Progenitor cell of endocrine pancreas (in vitro differentiated cells): ENCODE measurements around the gene AMZ1. TPM values are rescaled to one million over a fixed set of nuclear protein-coding genes. Genes with fewer than 3 reads are reported as not detected.

ENCODE experiments used
- DNase-seq: peaks from one replicate; pipeline ENCODE4 v3.0.0; 2021; ENCODE audit warnings: low spot score; ENCODE audit not compliant: unreplicated experiment
- H3K27ac Mint-ChIP-seq: 2 replicates; pipeline ENCODE4 v1.8.0; 2021; ENCODE audit warnings: mild to moderate bottlenecking, moderate library complexity, mixed read lengths
- H3K27me3 Mint-ChIP-seq: 2 replicates; pipeline ENCODE4 v1.8.0; 2021; ENCODE audit warnings: mixed read lengths
- H3K36me3 Mint-ChIP-seq: 2 replicates; pipeline ENCODE4 v1.8.0; 2022; ENCODE audit warnings: mixed read lengths; ENCODE audit not compliant: insufficient read depth
- H3K4me1 Mint-ChIP-seq: 2 replicates; pipeline ENCODE4 v1.8.0; 2021; ENCODE audit warnings: low read depth, mixed read lengths
- H3K4me3 Mint-ChIP-seq: 2 replicates; pipeline ENCODE4 v1.8.0; 2021; ENCODE audit warnings: low read depth, mild to moderate bottlenecking, moderate library complexity, mixed read lengths
- H3K9me3 Mint-ChIP-seq: 2 replicates; pipeline ENCODE4 v1.8.0; 2021; ENCODE audit warnings: low read depth, mixed read lengths
- total RNA-seq: library from RNA; stranded (reverse); gene quantifications from 2 replicates; pipeline ENCODE4 v1.2.1, GENCODE V29; 2021
- TF ChIP-seq, protein P1 (sequence below): fragments of 200-600 bp; sonication (generic); IDR thresholded peaks from one replicate; pipeline ENCODE4 v1.5.0; 2021; ENCODE audit warnings: antibody characterized with exemption, mild to moderate bottlenecking; ENCODE audit not compliant: unreplicated experiment

The AMZ1 gene
- total RNA-seq, 1 donor from 2014 or later = 0.19 TPM

DNA sequence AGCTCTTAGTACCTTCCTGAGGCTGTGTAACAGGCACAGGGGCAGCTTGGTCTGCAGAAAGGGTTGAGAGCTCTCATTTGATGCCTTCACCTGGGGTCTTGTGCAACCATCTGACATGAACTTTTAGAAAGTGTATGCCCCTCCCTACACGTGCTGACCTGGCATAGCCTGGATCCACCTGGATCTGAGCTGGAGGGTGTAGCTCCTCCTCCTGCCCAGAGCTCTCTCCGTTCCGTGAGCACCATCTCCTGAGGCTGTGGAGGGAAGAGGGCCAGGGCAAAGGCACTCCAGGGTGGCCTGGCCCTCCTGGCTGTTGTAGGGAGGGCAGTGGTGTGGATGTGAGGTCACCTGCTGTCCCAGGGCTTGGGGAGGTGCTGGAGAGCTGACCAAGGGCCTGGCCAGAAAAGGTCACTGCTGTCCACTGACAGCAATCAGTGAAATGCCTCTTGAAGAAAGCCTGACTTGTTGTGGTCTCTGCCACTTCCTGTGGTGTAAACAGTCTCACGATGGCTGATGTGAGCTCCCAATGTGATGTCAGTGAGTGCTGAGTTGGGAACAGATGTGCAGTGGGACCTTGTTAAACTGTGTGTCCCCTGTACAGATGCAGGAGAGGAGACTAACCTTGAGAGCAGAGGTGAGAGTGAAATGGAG lies 23.0 kb downstream of the AMZ1 start:
- TF ChIP-seq, protein P1, sequence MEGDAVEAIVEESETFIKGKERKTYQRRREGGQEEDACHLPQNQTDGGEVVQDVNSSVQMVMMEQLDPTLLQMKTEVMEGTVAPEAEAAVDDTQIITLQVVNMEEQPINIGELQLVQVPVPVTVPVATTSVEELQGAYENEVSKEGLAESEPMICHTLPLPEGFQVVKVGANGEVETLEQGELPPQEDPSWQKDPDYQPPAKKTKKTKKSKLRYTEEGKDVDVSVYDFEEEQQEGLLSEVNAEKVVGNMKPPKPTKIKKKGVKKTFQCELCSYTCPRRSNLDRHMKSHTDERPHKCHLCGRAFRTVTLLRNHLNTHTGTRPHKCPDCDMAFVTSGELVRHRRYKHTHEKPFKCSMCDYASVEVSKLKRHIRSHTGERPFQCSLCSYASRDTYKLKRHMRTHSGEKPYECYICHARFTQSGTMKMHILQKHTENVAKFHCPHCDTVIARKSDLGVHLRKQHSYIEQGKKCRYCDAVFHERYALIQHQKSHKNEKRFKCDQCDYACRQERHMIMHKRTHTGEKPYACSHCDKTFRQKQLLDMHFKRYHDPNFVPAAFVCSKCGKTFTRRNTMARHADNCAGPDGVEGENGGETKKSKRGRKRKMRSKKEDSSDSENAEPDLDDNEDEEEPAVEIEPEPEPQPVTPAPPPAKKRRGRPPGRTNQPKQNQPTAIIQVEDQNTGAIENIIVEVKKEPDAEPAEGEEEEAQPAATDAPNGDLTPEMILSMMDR = no peak
- H3K9me3 Mint-ChIP-seq = no peaks in the 10 kb centered on the region
- no peaks in the 10 kb centered on the region for H3K27me3 Mint-ChIP-seq
- H3K4me1 Mint-ChIP-seq = peaks cover 11% of the 10 kb centered on the region
- H3K36me3 Mint-ChIP-seq = peaks cover 17% of the 10 kb centered on the region
- no peak overlapping the region for H3K4me3 Mint-ChIP-seq
- no peak for DNase-seq
- no peak overlapping the region for H3K27ac Mint-ChIP-seq

DNA sequence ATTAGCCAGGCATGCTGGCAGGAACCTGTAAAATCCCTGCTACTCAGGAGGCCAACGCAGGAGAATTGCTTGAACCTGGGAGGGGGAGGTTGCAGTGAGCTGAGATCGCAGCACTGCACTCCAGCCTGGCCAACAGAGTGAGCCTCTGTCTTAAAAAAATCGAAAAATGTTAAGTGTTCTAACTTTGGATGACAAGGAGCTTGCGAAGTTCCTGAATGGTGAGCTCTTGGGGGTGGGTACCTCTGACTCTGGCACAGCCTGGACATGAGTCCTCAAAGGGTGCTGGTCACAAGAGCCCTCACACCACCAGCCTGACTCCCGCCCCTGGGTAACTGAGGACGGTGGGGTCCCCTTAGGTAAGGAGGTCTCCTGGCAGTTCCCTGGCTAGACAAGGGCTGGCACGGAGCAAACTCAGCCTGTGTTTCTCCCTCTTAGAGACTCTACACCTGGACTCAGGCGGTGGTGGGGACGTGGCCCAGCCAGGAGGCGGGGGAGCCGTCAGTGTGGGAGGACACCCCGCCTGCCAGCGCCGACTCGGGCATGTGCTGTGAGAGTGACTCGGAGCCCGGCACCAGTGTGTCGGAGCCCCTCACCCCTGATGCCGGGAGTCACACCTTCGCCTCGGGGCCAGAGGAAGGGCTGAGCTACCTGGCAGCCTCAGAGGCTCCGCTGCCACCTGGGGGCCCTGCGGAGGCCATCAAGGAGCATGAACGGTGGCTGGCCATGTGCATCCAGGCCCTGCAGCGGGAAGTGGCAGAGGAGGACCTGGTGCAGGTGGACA lies 24.1 kb downstream of the AMZ1 start:
- H3K4me1 Mint-ChIP-seq = peaks cover 16% of the 10 kb centered on the region
- H3K36me3 Mint-ChIP-seq = peaks cover 19% of the 10 kb centered on the region

DNA sequence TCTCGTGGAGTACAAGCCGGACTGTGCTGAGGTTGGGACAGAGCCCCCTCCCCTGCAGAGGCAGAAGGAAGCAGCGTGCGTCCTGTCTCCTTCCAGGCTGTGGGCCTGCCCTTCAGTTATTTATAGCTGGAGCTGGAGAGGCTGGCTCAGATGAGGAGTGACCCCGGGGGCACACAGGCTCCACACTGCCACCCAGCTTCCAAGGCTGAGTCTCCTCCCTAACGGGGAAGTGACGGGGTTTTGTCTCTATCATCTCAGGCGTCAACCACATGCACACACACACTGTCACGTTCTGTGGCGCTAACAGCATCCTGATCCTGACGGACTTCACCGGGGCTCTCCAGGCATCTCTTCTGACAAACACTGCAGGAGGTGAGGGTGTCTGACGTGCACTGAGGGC lies 25.4 kb downstream of the AMZ1 start:
- Mint-ChIP-seq H3K4me1 (peaks cover 26% of the 10 kb centered on the region), H3K27ac (no peak overlapping the region), H3K27me3 (no peaks in the 10 kb centered on the region), H3K9me3 (no peaks in the 10 kb centered on the region), H3K4me3 (no peak overlapping the region), H3K36me3 (peaks cover 21% of the 10 kb centered on the region)
- DNase-seq = no peak
- TF ChIP-seq, protein P1 = no peak

More for the DNA sequence above, 24.1 kb downstream of the AMZ1 start:
- TF ChIP-seq, protein P1 = no peak
- Mint-ChIP-seq H3K9me3 (no peaks in the 10 kb centered on the region), H3K27ac (no peak overlapping the region), H3K27me3 (no peaks in the 10 kb centered on the region), H3K4me3 (no peak overlapping the region)
- DNase-seq = no peak

DNA sequence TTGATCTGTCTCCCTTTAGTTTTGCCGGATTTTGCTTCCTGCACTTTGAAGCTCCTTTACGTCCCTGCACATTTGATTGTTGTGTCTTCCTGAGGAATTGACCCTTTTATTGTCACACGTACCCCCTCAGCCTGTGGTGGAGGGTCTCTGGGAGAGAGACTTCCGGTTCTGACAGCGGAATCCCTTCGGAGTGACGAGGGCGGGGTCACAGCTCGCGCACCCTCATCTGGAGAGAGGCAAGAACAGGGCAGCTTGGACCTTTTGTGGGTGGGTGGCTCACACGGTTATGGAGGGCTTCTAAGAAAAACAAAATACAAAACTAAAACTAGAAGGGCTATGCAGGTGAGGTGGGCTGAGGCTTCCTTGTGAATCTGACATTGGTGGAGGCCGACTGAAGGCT lies 26.0 kb downstream of the AMZ1 start:
- Mint-ChIP-seq H3K36me3 (peaks cover 22% of the 10 kb centered on the region), H3K4me1 (peaks cover 30% of the 10 kb centered on the region), H3K4me3 (no peak overlapping the region), H3K9me3 (no peaks in the 10 kb centered on the region), H3K27me3 (no peaks in the 10 kb centered on the region), H3K27ac (no peak overlapping the region)
- TF ChIP-seq, protein P1 = no peak
- no peak for DNase-seq

DNA sequence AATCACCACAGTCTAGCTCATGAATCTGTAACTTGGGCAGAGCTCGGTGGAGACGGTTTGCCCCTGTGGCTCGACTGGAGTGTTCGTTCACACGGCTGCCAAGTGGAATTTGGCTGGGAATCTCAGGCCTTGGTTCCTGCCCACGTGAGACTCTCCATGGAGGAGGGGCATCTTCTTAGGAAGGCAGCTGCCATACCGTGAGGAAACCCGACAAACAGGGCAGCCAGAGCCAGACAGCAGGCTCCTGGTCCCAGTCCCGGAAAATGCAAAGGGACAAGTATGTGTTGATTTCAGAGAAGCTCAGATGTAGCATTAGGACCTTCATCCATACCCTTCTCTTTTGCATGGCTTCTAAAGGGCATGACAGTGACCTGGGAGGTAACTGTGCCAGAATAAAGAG lies 26.6 kb downstream of the AMZ1 start:
- no peaks in the 10 kb centered on the region for H3K9me3 Mint-ChIP-seq
- peaks cover 22% of the 10 kb centered on the region for H3K36me3 Mint-ChIP-seq
- H3K27ac Mint-ChIP-seq = no peak overlapping the region
- H3K27me3 Mint-ChIP-seq = no peaks in the 10 kb centered on the region
- H3K4me1 Mint-ChIP-seq = peaks cover 30% of the 10 kb centered on the region
- TF ChIP-seq, protein P1 = no peak
- no peak overlapping the region for H3K4me3 Mint-ChIP-seq
- DNase-seq = no peak
